WTC11 (cell line): Measurements from ENCODE around the gene JMJD7. TPM values are rescaled to one million over a fixed set of nuclear protein-coding genes. Genes with fewer than 3 reads are reported as not detected.

ENCODE experiments used
- ATAC-seq: fragments of 200-7000 bp; cut with Tn5 transposase; 2 replicates; pipeline ENCODE4 v1.10.0; 2021; ENCODE audit warnings: mild to moderate bottlenecking, moderate library complexity
- CTCF ChIA-PET: fragments of 300-600 bp; sonication (Branson Sonifier 250); formaldehyde crosslinking; loops from one replicate; lab custom pipeline; 2021; ENCODE audit warnings: antibody characterized with exemption; lab: Charles Lee
- POLR2A ChIA-PET: fragments of 350-600 bp; sonication (Branson Sonifier 250); formaldehyde crosslinking; loops from one replicate; lab custom pipeline; 2021; ENCODE audit warnings: antibody characterized with exemption; lab: Charles Lee
- DNase-seq: peaks from one replicate; pipeline ENCODE4 v3.0.0; 2021; ENCODE audit warnings: low spot score
- H3K27ac Mint-ChIP-seq: 2 replicates; pipeline ENCODE4 v1.8.0; 2021; ENCODE audit warnings: mixed read lengths
- H3K27me3 Mint-ChIP-seq: 2 replicates; pipeline ENCODE4 v1.8.0; 2021; ENCODE audit warnings: low read depth, mild to moderate bottlenecking, moderate library complexity, mixed read lengths
- H3K36me3 Mint-ChIP-seq: 2 replicates; pipeline ENCODE4 v1.8.0; 2021; ENCODE audit warnings: mixed read lengths
- H3K4me1 Mint-ChIP-seq: 2 replicates; pipeline ENCODE4 v1.8.0; 2022; ENCODE audit warnings: mixed read lengths
- H3K4me3 Mint-ChIP-seq: 2 replicates; pipeline ENCODE4 v1.8.0; 2021; ENCODE audit warnings: mild to moderate bottlenecking, moderate library complexity, mixed read lengths
- H3K9me3 Mint-ChIP-seq: 2 replicates; pipeline ENCODE4 v1.8.0; 2021; ENCODE audit warnings: mixed read lengths
- CBFB ChIP-seq: sonication (generic); formaldehyde crosslinking; IDR thresholded peaks from 2 replicates; pipeline ENCODE4 v1.8.1; 2022; ENCODE audit warnings: mild to moderate bottlenecking, low read depth, missing genetic modification reagents
- CREM ChIP-seq: sonication (generic); formaldehyde crosslinking; IDR thresholded peaks from 2 replicates; pipeline ENCODE4 v1.8.1; 2022; ENCODE audit warnings: mild to moderate bottlenecking, missing genetic modification reagents, moderate library complexity
- EMX1 ChIP-seq: fragments of 250-450 bp; sonication (Bioruptor Pico); IDR thresholded peaks from 2 replicates; pipeline ENCODE4 v1.8.0; 2021; ENCODE audit warnings: mild to moderate bottlenecking
- ETV6 ChIP-seq: sonication (generic); formaldehyde crosslinking; IDR thresholded peaks from 2 replicates; pipeline ENCODE4 v1.8.1; 2022; ENCODE audit warnings: mild to moderate bottlenecking, missing genetic modification reagents
- GRHL2 ChIP-seq: fragments of 250-450 bp; sonication (Bioruptor Pico); IDR thresholded peaks from 2 replicates; pipeline ENCODE4 v1.8.0; 2022; ENCODE audit warnings: mild to moderate bottlenecking, moderate library complexity; ENCODE audit not compliant: insufficient replicate concordance, severe bottlenecking
- MXD4 ChIP-seq: fragments of 250-450 bp; sonication (Bioruptor Pico); IDR thresholded peaks from 2 replicates; pipeline ENCODE4 v1.8.0; 2021; ENCODE audit warnings: mild to moderate bottlenecking, moderate library complexity, borderline replicate concordance
- MYBL2 ChIP-seq: sonication (generic); formaldehyde crosslinking; IDR thresholded peaks from 2 replicates; pipeline ENCODE4 v1.8.1; 2023; ENCODE audit warnings: mild to moderate bottlenecking, moderate library complexity, missing genetic modification reagents
- SMAD3 ChIP-seq: sonication (generic); formaldehyde crosslinking; IDR thresholded peaks from 2 replicates; pipeline ENCODE4 v1.8.0; 2022; ENCODE audit warnings: missing genetic modification reagents, mild to moderate bottlenecking, borderline replicate concordance
- SMAD4 ChIP-seq: sonication (generic); formaldehyde crosslinking; IDR thresholded peaks from 2 replicates; pipeline ENCODE4 v1.8.0; 2022; ENCODE audit warnings: mild to moderate bottlenecking, missing genetic modification reagents
- ZNF121 ChIP-seq: sonication (generic); formaldehyde crosslinking; IDR thresholded peaks from 2 replicates; pipeline ENCODE4 v1.8.0; 2023; ENCODE audit warnings: missing genetic modification reagents
- ZNF396 ChIP-seq: fragments of 250-450 bp; sonication (Bioruptor Pico); IDR thresholded peaks from 2 replicates; pipeline ENCODE4 v1.8.0; 2021; ENCODE audit warnings: mild to moderate bottlenecking, moderate library complexity, borderline replicate concordance
- total RNA-seq: library from RNA; stranded (reverse); gene quantifications from 3 replicates; pipeline ENCODE4 v1.2.3, GENCODE V29; 2021
- TF ChIP-seq, protein P1 (sequence below): sonication (generic); formaldehyde crosslinking; conservative IDR thresholded peaks from 2 replicates; pipeline ENCODE4 v1.8.1; 2022; ENCODE audit warnings: mild to moderate bottlenecking, missing genetic modification reagents
- TF ChIP-seq, protein P2 (sequence below): sonication (generic); formaldehyde crosslinking; IDR thresholded peaks from 2 replicates; pipeline ENCODE4 v1.8.1; 2023; ENCODE audit warnings: mild to moderate bottlenecking, missing genetic modification reagents, borderline replicate concordance
- TF ChIP-seq, protein P3 (sequence below): fragments of 250-450 bp; sonication (Bioruptor Pico); IDR thresholded peaks from 2 replicates; pipeline ENCODE4 v1.9.0; 2021; ENCODE audit warnings: moderate library complexity, mild to moderate bottlenecking, inconsistent platforms, borderline replicate concordance
- TF ChIP-seq, protein P4 (sequence below): sonication (generic); formaldehyde crosslinking; IDR thresholded peaks from 2 replicates; pipeline ENCODE4 v1.8.1; 2022; ENCODE audit warnings: mild to moderate bottlenecking, moderate library complexity, missing genetic modification reagents
- TF ChIP-seq, protein P5 (sequence below): sonication (generic); formaldehyde crosslinking; IDR thresholded peaks from 2 replicates; pipeline ENCODE4 v1.8.1; 2023; ENCODE audit warnings: mild to moderate bottlenecking, missing genetic modification reagents
- TF ChIP-seq, protein P6 (sequence below): fragments of 250-450 bp; sonication (Bioruptor Pico); IDR thresholded peaks from 2 replicates; pipeline ENCODE4 v2.1.2; 2022; ENCODE audit warnings: mild to moderate bottlenecking, moderate library complexity
- TF ChIP-seq, protein P7 (sequence below): sonication (generic); formaldehyde crosslinking; IDR thresholded peaks from 2 replicates; pipeline ENCODE4 v1.8.1; 2023; ENCODE audit warnings: mild to moderate bottlenecking, moderate library complexity, missing genetic modification reagents

JMJD7 gene
- total RNA-seq, 1 experiment from 2014 or later: 19.9 TPM

DNA sequence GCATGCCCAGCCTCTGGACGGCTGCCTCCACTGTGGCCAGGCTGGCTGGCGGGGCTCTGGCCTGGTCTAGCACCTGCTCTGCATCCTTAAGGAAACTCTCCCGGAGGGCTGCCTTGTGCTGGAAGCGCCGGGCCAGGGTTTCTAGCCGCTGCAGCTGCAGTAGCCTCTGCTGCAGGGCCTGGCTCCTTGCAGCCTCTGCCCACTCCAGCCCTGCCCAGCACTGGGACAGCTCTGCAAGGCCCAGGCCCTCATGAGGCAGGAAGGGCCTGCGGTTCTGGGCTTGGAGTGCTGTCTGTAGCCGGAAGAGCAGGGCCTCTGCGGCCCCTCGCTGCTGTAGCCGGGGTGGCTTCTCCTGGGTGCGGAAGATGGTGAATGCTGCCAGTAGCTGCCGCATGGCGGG, 57.9 kb downstream of the JMJD7 start:
- Mint-ChIP-seq H3K27me3 (peaks cover 25% of the 10 kb centered on the region), H3K36me3 (no peaks in the 10 kb centered on the region), H3K4me1 (peaks cover 8% of the 10 kb centered on the region), H3K9me3 (no peaks in the 10 kb centered on the region)
- CTCF ChIA-PET: interaction anchor here (2.3 kb wide), 1 partner anchor 19 kb away, joined by 5 read pairs; no protein-coding TSS in a partner anchor
- POLR2A ChIA-PET: no interaction called here
- no peak for ATAC-seq
- TF ChIP-seq ETV6 (CRISPR knock-in tag) (no peak), MXD4 (no peak), EMX1 (CRISPR knock-in tag) (no peak), GRHL2 (CRISPR knock-in tag) (no peak), CBFB (no peak), SMAD3 (CRISPR knock-in tag) (no peak)
- TF ChIP-seq, protein P1, sequence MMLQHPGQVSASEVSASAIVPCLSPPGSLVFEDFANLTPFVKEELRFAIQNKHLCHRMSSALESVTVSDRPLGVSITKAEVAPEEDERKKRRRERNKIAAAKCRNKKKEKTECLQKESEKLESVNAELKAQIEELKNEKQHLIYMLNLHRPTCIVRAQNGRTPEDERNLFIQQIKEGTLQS (CRISPR knock-in tag): no peak
- TF ChIP-seq, protein P2, sequence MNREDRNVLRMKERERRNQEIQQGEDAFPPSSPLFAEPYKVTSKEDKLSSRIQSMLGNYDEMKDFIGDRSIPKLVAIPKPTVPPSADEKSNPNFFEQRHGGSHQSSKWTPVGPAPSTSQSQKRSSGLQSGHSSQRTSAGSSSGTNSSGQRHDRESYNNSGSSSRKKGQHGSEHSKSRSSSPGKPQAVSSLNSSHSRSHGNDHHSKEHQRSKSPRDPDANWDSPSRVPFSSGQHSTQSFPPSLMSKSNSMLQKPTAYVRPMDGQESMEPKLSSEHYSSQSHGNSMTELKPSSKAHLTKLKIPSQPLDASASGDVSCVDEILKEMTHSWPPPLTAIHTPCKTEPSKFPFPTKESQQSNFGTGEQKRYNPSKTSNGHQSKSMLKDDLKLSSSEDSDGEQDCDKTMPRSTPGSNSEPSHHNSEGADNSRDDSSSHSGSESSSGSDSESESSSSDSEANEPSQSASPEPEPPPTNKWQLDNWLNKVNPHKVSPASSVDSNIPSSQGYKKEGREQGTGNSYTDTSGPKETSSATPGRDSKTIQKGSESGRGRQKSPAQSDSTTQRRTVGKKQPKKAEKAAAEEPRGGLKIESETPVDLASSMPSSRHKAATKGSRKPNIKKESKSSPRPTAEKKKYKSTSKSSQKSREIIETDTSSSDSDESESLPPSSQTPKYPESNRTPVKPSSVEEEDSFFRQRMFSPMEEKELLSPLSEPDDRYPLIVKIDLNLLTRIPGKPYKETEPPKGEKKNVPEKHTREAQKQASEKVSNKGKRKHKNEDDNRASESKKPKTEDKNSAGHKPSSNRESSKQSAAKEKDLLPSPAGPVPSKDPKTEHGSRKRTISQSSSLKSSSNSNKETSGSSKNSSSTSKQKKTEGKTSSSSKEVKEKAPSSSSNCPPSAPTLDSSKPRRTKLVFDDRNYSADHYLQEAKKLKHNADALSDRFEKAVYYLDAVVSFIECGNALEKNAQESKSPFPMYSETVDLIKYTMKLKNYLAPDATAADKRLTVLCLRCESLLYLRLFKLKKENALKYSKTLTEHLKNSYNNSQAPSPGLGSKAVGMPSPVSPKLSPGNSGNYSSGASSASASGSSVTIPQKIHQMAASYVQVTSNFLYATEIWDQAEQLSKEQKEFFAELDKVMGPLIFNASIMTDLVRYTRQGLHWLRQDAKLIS (CRISPR knock-in tag): no peak
- TF ChIP-seq, protein P3, sequence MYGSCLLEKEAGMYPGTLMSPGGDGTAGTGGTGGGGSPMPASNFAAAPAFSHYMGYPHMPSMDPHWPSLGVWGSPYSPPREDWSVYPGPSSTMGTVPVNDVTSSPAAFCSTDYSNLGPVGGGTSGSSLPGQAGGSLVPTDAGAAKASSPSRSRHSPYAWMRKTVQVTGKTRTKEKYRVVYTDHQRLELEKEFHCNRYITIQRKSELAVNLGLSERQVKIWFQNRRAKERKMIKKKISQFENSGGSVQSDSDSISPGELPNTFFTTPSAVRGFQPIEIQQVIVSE (CRISPR knock-in tag): no peak
- TF ChIP-seq, all 79 proteins: peak for 0
- no peak for DNase-seq
- no peak overlapping the region for H3K27ac Mint-ChIP-seq
- no peak overlapping the region for H3K4me3 Mint-ChIP-seq

DNA sequence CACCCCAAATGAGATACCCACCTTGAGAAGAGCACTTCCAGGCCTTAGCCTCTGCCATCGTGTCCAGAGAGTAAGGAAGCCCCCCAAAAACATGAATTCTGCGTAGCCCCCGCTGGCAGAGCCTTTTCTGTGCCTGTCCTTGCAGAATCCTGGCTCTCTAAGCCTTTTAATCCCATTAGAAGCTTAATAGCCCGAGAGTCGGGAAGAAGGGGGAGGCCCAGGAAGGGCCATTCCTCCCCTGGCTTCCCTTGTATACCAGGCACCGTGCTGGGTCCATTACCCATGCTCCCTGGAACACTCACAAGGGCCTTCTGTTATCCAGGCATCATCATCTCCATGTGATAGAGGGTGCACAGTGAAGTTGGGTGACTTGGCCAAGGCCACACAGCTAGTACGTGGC, 58.8 kb downstream of the JMJD7 start:
- no peak overlapping the region for H3K4me3 Mint-ChIP-seq
- DNase-seq (no peak), ATAC-seq (no peak)
- H3K4me1 Mint-ChIP-seq: peaks cover 4% of the 10 kb centered on the region
- TF ChIP-seq, protein P4, sequence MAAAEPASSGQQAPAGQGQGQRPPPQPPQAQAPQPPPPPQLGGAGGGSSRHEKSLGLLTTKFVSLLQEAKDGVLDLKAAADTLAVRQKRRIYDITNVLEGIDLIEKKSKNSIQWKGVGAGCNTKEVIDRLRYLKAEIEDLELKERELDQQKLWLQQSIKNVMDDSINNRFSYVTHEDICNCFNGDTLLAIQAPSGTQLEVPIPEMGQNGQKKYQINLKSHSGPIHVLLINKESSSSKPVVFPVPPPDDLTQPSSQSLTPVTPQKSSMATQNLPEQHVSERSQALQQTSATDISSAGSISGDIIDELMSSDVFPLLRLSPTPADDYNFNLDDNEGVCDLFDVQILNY: no peak
- no peak for TF ChIP-seq CREM (CRISPR knock-in tag)
- no peak for TF ChIP-seq MYBL2
- TF ChIP-seq, protein P5, sequence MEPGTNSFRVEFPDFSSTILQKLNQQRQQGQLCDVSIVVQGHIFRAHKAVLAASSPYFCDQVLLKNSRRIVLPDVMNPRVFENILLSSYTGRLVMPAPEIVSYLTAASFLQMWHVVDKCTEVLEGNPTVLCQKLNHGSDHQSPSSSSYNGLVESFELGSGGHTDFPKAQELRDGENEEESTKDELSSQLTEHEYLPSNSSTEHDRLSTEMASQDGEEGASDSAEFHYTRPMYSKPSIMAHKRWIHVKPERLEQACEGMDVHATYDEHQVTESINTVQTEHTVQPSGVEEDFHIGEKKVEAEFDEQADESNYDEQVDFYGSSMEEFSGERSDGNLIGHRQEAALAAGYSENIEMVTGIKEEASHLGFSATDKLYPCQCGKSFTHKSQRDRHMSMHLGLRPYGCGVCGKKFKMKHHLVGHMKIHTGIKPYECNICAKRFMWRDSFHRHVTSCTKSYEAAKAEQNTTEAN (CRISPR knock-in tag): no peak
- no peak for TF ChIP-seq ZNF121 (CRISPR knock-in tag)
- TF ChIP-seq GRHL2 (CRISPR knock-in tag): no peak
- TF ChIP-seq, protein P6, sequence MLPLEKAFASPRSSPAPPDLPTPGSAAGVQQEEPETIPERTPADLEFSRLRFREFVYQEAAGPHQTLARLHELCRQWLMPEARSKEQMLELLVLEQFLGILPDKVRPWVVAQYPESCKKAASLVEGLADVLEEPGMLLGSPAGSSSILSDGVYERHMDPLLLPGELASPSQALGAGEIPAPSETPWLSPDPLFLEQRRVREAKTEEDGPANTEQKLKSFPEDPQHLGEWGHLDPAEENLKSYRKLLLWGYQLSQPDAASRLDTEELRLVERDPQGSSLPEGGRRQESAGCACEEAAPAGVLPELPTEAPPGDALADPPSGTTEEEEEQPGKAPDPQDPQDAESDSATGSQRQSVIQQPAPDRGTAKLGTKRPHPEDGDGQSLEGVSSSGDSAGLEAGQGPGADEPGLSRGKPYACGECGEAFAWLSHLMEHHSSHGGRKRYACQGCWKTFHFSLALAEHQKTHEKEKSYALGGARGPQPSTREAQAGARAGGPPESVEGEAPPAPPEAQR: no peak
- TF ChIP-seq ZNF396 (CRISPR knock-in tag): no peak
- TF ChIP-seq, protein P7, sequence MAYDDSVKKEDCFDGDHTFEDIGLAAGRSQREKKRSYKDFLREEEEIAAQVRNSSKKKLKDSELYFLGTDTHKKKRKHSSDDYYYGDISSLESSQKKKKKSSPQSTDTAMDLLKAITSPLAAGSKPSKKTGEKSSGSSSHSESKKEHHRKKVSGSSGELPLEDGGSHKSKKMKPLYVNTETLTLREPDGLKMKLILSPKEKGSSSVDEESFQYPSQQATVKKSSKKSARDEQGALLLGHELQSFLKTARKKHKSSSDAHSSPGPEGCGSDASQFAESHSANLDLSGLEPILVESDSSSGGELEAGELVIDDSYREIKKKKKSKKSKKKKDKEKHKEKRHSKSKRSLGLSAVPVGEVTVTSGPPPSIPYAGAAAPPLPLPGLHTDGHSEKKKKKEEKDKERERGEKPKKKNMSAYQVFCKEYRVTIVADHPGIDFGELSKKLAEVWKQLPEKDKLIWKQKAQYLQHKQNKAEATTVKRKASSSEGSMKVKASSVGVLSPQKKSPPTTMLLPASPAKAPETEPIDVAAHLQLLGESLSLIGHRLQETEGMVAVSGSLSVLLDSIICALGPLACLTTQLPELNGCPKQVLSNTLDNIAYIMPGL: no peak
- TF ChIP-seq SMAD4 (CRISPR knock-in tag): no peak
- TF ChIP-seq CBFB: no peak
- H3K27ac Mint-ChIP-seq: no peak overlapping the region
- H3K9me3 Mint-ChIP-seq: no peaks in the 10 kb centered on the region
- H3K27me3 Mint-ChIP-seq: peaks cover 16% of the 10 kb centered on the region
- H3K36me3 Mint-ChIP-seq: no peaks in the 10 kb centered on the region
- ChIA-PET POLR2A (no interaction called here), CTCF (interaction anchor here (2.3 kb wide), 1 partner anchor 18 kb away, joined by 5 read pairs; no protein-coding TSS in a partner anchor)
